ENCODE results near the gene TNFRSF1B.

The TNFRSF1B gene

GRCh38 chr1:12166834-12167492 lies at the start of gene TNFRSF1B:
Gene TNFRSF1B (plus strand): TSS chr1:12166991. CDS start chr1:12167092, 101 bp downstream.
- peak; percentile 80 for DNase-seq

- DNase-seq = no peak
Measured at GRCh38 chr1:12121212-12122003, 45.4 kb upstream of the TNFRSF1B start.

GRCh38 chr1:12123172-12123571 lies 43.6 kb upstream of the TNFRSF1B start:
- DNase-seq = no peak

DNA sequence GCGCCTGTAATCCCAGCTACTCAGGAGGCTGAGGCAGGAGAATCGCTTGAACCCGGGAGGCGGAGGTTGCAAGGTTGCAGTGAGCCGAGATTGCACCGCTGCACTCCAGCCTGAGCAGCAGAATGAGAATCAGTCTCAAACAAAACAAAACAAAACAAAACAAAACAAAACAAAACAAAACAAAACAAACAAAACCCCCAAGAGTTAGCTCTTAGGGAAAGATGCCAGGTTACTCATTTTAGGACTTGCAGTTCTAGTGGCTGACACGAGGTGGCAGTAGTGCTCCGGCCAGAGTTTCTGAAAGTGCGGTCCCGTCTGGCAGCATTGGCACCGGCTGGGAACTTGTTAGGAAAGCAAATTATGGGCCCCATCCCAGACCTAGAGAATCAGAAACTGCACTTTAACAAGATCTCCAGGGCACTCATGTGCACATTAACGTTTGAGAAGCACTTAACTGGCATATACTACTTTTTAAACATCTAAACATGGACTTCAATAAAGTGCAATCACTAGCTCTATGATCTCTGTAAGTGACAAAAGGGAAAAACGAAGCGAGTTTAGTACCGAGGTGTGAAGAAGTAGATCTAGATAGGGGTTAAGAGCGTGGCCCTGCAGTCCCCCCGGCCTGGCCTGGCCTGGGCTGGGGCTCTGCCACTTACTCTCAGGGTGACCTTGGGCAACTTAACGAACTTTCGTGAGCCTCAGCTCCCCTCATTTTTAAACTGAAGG lies 41.9 kb upstream of the TNFRSF1B start:
- DNase-seq = peak; percentile 85

DNA sequence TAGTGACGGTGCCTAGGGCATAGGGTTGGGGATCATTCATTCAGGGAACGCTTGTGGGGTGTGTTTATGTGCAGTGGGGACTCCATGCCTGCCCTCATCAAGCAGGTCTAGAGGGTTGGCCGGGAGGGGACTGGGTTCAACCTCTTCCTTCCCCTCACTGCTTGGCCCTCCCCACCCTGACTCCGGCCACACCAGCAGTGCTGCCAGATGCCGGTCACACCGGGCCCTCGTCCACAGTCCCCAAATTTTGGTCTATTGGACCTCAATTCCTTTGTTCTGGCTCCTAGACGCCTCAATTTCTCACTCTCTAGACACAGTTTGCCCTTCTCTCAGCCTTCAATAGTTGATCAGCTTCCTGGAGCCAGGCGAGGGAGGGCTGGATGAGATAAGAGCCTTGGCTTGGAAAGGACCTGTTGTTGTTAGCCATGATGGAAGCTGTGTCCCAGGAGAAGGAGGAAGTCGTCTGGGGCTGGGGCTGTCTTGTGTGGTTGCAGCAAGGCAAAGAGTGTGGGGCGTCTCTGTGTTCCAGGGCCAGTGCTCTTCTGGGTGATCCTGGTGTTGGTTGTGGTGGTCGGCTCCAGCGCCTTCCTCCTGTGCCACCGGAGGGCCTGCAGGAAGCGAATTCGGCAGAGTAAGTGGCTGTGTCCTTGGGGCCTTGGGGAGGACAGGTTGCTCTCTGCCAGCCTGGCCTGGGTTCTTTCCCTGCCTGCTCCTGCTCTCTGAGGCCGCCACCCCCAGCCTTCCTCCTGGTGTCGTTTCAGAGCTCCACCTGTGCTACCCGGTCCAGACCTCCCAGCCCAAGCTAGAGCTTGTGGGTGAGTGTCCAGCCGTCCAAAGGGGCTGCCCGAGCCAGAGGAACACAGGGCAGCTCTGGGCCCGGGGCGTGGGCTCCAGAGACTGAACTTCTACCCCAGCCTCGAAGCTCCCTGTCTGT lies 41.1 kb upstream of the TNFRSF1B start:
- DNase-seq = no peak

- no peak for DNase-seq
Measured at GRCh38 chr1:12126781-12127180, 40.0 kb upstream of the TNFRSF1B start.

DNA sequence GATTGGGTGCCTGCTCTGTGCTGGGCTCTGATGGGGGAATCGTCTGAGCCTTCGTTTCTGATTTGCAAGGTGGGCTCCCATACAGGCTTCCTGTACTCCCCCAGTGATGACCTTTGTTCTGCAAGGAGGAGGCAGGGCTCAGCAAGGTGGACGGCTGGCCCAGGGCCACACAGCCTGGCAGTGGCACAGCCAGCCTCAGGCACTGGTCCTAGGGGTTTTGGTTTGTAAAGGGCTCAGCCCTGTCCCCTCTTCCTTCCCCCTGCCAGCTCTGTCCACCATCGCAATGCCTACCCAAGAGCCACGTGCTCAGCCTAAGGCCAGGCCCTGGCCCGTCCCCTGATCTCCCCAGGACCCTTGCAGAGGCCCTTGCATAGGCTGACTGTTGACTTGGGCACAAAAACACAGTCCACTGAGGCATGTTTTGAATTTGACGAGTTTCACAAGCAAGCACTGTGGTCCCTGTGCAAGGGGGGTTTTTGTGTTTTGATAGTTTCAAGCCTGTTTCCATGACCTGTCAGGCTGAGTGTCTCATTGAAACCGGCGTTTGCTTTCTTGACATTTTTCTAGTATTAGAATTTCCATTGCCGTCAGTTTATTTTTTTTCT lies 39.5 kb upstream of the TNFRSF1B start:
- no peak for DNase-seq

GRCh38 chr1:12128120-12128519 lies 38.7 kb upstream of the TNFRSF1B start:
- DNase-seq = no peak

GRCh38 chr1:12129624-12130023 lies 37.2 kb upstream of the TNFRSF1B start:
- no peak for DNase-seq

- DNase-seq = no peak
Measured at GRCh38 chr1:12130466-12131130, 36.2 kb upstream of the TNFRSF1B start.

DNA sequence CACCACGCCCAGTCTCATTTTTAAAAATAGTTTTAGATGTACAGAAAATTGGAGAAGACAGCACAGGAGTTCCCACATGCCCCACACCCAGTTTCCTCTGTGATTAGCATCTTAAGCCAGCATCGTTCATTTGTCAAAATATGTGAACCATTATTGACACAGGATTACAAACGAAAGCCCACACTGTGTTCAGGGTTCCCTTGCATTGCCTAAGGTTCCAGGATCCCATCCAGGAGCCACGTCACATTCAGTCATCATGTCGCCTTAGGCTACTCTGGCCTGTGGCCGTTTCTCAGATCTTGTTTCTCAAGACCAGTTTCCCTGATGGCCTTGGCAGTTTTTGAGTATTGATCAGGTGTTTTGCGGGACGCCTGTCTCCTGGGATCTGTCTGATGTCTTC lies 34.7 kb upstream of the TNFRSF1B start:
- no peak for DNase-seq

DNA sequence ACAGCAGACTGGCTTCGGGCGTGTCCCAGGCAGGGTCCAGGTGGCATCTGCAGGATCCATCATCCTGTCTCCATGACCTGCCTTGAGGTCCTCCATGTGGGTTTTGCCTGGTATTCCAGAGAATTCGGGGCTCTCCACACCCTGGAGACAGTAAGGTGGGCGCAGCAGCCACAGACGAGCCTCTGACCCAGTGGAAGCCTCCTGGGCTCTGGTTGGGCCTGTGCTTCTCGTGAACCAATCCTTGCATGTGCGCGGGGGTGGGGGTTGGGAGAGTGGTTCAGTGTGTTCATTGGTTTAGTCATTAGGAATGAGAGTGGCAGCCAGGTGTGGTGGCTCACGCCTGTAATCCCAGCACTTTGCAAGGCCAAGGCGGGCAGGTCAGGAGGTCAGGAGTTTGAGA lies 32.1 kb upstream of the TNFRSF1B start:
- DNase-seq = no peak

DNA sequence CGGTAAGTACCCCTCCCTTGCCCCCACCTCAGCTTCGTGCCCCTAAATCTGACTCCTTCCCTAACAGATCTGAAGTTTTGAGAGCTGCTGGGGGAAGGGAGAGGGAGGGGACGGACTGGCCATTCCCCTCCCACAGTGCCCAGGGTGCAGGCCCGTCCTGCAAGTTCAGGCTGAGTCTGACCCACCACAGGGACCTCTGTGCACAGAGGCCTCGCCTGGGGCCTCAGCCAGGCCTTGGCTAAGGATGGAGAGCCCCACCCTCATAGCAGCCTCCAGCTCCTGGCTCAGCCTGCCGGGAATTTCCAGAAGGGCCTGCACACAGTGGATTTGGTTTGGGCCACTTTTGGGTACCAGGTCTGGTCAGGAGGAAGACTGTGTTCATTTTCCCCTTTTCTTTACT lies 31.2 kb upstream of the TNFRSF1B start:
- no peak for DNase-seq

DNA sequence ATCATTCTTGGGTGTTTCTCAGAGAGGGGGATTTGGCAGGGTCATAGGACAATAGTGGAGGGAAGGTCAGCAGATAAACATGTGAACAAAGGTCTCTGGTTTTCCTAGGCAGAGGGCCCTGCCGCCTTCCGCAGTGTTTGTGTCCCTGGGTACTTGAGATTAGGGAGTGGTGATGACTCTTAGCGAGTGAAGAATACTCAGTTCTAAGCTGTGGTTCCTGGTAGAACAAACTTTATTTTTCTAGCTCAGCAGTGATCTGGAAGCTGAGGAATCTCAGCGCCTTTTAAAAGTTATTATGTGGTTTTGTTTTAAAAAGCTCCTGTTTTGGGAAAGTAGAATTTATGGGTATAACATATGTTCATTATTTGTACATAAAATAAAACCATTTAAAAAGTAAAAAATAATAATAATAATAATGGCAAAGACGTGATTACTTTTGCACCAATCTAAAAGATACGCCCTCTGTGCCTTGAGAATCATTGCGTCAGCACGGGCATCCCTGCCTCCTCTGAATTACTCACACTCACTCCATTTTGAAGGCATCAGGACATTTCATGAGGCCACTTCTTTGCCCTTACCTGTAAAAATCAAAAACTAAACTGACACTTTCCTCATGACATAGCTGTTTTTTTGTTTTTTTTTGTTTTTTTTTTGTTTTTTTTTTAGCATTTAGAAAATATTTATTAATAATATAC lies 29.7 kb upstream of the TNFRSF1B start:
- no peak for DNase-seq

DNA sequence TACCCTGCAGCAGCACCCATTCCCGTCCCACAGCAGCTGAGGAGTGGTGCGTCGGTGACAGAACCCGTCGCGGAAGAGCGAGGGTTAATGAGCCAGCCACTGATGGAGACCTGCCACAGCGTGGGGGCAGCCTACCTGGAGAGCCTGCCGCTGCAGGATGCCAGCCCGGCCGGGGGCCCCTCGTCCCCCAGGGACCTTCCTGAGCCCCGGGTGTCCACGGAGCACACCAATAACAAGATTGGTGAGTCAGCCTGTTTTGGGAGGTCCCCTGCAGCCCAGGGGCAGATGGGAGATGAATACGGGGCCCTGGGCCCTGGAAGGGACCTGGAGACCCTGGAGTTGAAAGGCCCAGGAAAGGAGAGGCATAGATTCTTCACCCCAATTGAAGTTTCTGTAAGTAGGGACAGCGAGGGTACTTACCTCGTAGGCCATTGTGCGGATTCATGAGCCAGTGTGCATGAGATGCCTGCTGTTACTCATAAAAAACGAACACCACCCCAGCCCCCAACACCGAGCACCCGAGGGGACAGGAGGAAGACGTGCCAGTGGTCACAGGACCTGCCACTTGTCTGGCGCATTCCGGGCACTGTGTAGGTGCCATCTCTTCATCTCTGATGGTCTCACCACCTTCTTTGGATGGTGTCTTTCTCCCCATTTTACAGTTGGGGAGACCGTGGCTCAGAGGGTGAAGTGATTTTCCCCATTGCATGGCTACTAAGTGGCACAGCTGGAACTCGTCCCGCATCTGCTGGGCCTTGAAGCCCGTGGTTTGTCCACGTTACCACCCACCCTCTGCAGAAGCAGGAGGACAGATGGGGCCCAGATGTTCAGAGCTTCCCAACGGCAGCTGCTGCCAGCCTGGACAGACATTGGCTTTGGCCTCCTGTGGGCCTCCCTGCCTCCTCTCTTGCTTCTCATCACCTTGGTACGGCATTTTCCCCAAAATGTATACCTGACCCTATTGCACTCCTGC lies 28.3 kb upstream of the TNFRSF1B start:
- DNase-seq = no peak

GRCh38 chr1:12140016-12140415 lies 26.8 kb upstream of the TNFRSF1B start:
- DNase-seq = no peak

DNA sequence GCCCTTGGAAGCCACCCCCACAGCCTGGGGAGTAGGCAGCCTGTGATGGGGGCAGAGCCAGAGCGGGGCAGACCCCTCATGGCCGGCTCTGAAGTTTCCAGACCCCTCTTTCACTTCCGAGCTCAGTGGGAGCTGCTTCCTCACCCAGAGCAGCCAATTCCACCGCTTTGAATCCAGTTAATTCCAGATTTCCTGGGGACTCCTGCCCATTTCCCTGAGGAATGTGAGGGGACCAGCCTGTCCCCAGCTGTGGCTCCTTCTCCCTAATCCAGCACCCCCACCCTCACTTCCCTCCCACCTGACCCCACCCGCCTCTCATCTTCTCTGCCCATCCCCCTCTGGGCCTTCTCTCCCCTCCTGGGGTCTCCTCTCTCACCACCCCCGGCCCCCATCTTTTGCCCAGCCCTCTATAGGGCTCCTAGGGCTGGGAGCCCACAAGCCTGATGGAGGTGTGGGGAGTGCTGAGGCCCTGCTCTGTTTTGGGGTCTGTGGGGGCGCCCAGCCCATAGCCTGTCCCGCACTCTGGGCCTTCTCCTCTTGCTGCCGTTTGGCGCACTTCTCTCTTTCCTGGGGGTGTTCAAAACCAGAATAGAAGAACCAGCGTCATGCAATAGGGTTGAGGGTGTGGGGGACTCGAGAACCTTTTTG lies 26.2 kb upstream of the TNFRSF1B start:
- no peak for DNase-seq

- DNase-seq = no peak
Measured at GRCh38 chr1:12141163-12141850, 25.5 kb upstream of the TNFRSF1B start.

Data from activated T-cell treated with anti-CD3 and anti-CD28 coated beads, Interleukin-2, amount 50 U/mL, for 1 hour (primary cell).